WTC11 (cell line): ENCODE measurements around the gene LTBR. TPM values are rescaled to one million over a fixed set of nuclear protein-coding genes. Genes with fewer than 3 reads are reported as not detected.

Experiments used
- ATAC-seq: fragments of 200-7000 bp; cut with Tn5 transposase; 2 replicates; pipeline ENCODE4 v1.10.0; 2021; ENCODE audit warnings: mild to moderate bottlenecking, moderate library complexity
- CTCF ChIA-PET: fragments of 300-600 bp; sonication (Branson Sonifier 250); formaldehyde crosslinking; loops from one replicate; lab custom pipeline; 2021; ENCODE audit warnings: antibody characterized with exemption; lab: Charles Lee
- POLR2A ChIA-PET: fragments of 350-600 bp; sonication (Branson Sonifier 250); formaldehyde crosslinking; loops from one replicate; lab custom pipeline; 2021; ENCODE audit warnings: antibody characterized with exemption; lab: Charles Lee
- DNase-seq: peaks from one replicate; pipeline ENCODE4 v3.0.0; 2021; ENCODE audit warnings: low spot score
- H3K27ac Mint-ChIP-seq: 2 replicates; pipeline ENCODE4 v1.8.0; 2021; ENCODE audit warnings: mixed read lengths
- H3K27me3 Mint-ChIP-seq: 2 replicates; pipeline ENCODE4 v1.8.0; 2021; ENCODE audit warnings: low read depth, mild to moderate bottlenecking, moderate library complexity, mixed read lengths
- H3K36me3 Mint-ChIP-seq: 2 replicates; pipeline ENCODE4 v1.8.0; 2021; ENCODE audit warnings: mixed read lengths
- H3K4me1 Mint-ChIP-seq: 2 replicates; pipeline ENCODE4 v1.8.0; 2022; ENCODE audit warnings: mixed read lengths
- H3K4me3 Mint-ChIP-seq: 2 replicates; pipeline ENCODE4 v1.8.0; 2021; ENCODE audit warnings: mild to moderate bottlenecking, moderate library complexity, mixed read lengths
- H3K9me3 Mint-ChIP-seq: 2 replicates; pipeline ENCODE4 v1.8.0; 2021; ENCODE audit warnings: mixed read lengths
- CBFB ChIP-seq: sonication (generic); formaldehyde crosslinking; IDR thresholded peaks from 2 replicates; pipeline ENCODE4 v1.8.1; 2022; ENCODE audit warnings: mild to moderate bottlenecking, low read depth, missing genetic modification reagents
- ETV6 ChIP-seq: sonication (generic); formaldehyde crosslinking; IDR thresholded peaks from 2 replicates; pipeline ENCODE4 v1.8.1; 2022; ENCODE audit warnings: mild to moderate bottlenecking, missing genetic modification reagents
- JAZF1 ChIP-seq: fragments of 250-450 bp; sonication (Bioruptor Pico); IDR thresholded peaks from 2 replicates; pipeline ENCODE4 v1.9.0; 2021; ENCODE audit warnings: moderate library complexity, mild to moderate bottlenecking, inconsistent platforms
- NR3C1 ChIP-seq: sonication (generic); formaldehyde crosslinking; conservative IDR thresholded peaks from 2 replicates; pipeline ENCODE4 v1.8.1; 2023; ENCODE audit warnings: low read depth, mild to moderate bottlenecking, missing genetic modification reagents
- PRDM15 ChIP-seq: sonication (generic); formaldehyde crosslinking; IDR thresholded peaks from 2 replicates; pipeline ENCODE4 v1.8.0; 2022; ENCODE audit warnings: missing genetic modification reagents
- PRRX2 ChIP-seq: fragments of 250-450 bp; sonication (Bioruptor Pico); IDR thresholded peaks from 2 replicates; pipeline ENCODE4 v1.8.0; 2021; ENCODE audit warnings: mild to moderate bottlenecking
- SMAD3 ChIP-seq: sonication (generic); formaldehyde crosslinking; IDR thresholded peaks from 2 replicates; pipeline ENCODE4 v1.8.0; 2022; ENCODE audit warnings: missing genetic modification reagents, mild to moderate bottlenecking, borderline replicate concordance
- TEAD1 ChIP-seq: sonication (generic); formaldehyde crosslinking; IDR thresholded peaks from 2 replicates; pipeline ENCODE4 v1.8.0; 2022; ENCODE audit warnings: mild to moderate bottlenecking, missing genetic modification reagents
- TEAD4 ChIP-seq: sonication (generic); formaldehyde crosslinking; IDR thresholded peaks from 2 replicates; pipeline ENCODE4 v1.8.0; 2022; ENCODE audit warnings: mild to moderate bottlenecking, missing genetic modification reagents
- ZNF138 ChIP-seq: sonication (generic); formaldehyde crosslinking; conservative IDR thresholded peaks from 2 replicates; pipeline ENCODE4 v1.8.1; 2022; ENCODE audit warnings: mild to moderate bottlenecking, moderate library complexity, missing genetic modification reagents
- total RNA-seq: library from RNA; stranded (reverse); gene quantifications from 3 replicates; pipeline ENCODE4 v1.2.3, GENCODE V29; 2021
- TF ChIP-seq, protein P1 (sequence below): sonication (generic); formaldehyde crosslinking; IDR thresholded peaks from 2 replicates; pipeline ENCODE4 v1.8.0; 2023; ENCODE audit warnings: missing genetic modification reagents
- TF ChIP-seq, protein P2 (sequence below): sonication (generic); formaldehyde crosslinking; IDR thresholded peaks from 2 replicates; pipeline ENCODE4 v1.8.0; 2023; ENCODE audit warnings: missing genetic modification reagents, mild to moderate bottlenecking, borderline replicate concordance
- TF ChIP-seq, protein P3 (sequence below): sonication (generic); formaldehyde crosslinking; IDR thresholded peaks from 2 replicates; pipeline ENCODE4 v1.8.1; 2023; ENCODE audit warnings: mild to moderate bottlenecking, missing genetic modification reagents, moderate library complexity
- TF ChIP-seq, protein P4 (sequence below): sonication (generic); formaldehyde crosslinking; conservative IDR thresholded peaks from 2 replicates; pipeline ENCODE4 v1.8.1; 2022; ENCODE audit warnings: mild to moderate bottlenecking, missing genetic modification reagents
- TF ChIP-seq, protein P5 (sequence below): fragments of 250-450 bp; sonication (Bioruptor Pico); IDR thresholded peaks from 2 replicates; pipeline ENCODE4 v1.8.0; 2021; ENCODE audit warnings: mild to moderate bottlenecking

Gene LTBR
- total RNA-seq, 1 experiment from 2014 or later, result 4.0 TPM

GRCh38 chr12:6346942-6347341 is 37.0 kb upstream of the LTBR start:
- ChIA-PET CTCF (interaction anchor here (1.6 to 2.5 kb wide), 2 partner anchors 9 to 119 kb away, joined by 7 to 13 read pairs; no protein-coding TSS in a partner anchor), POLR2A (no interaction called here)
- H3K27me3 Mint-ChIP-seq, result no peaks in the 10 kb centered on the region
- peaks cover 29% of the 10 kb centered on the region for H3K36me3 Mint-ChIP-seq
- TF ChIP-seq, protein P1, sequence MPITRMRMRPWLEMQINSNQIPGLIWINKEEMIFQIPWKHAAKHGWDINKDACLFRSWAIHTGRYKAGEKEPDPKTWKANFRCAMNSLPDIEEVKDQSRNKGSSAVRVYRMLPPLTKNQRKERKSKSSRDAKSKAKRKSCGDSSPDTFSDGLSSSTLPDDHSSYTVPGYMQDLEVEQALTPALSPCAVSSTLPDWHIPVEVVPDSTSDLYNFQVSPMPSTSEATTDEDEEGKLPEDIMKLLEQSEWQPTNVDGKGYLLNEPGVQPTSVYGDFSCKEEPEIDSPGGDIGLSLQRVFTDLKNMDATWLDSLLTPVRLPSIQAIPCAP, result no peak
- TF ChIP-seq, protein P2, sequence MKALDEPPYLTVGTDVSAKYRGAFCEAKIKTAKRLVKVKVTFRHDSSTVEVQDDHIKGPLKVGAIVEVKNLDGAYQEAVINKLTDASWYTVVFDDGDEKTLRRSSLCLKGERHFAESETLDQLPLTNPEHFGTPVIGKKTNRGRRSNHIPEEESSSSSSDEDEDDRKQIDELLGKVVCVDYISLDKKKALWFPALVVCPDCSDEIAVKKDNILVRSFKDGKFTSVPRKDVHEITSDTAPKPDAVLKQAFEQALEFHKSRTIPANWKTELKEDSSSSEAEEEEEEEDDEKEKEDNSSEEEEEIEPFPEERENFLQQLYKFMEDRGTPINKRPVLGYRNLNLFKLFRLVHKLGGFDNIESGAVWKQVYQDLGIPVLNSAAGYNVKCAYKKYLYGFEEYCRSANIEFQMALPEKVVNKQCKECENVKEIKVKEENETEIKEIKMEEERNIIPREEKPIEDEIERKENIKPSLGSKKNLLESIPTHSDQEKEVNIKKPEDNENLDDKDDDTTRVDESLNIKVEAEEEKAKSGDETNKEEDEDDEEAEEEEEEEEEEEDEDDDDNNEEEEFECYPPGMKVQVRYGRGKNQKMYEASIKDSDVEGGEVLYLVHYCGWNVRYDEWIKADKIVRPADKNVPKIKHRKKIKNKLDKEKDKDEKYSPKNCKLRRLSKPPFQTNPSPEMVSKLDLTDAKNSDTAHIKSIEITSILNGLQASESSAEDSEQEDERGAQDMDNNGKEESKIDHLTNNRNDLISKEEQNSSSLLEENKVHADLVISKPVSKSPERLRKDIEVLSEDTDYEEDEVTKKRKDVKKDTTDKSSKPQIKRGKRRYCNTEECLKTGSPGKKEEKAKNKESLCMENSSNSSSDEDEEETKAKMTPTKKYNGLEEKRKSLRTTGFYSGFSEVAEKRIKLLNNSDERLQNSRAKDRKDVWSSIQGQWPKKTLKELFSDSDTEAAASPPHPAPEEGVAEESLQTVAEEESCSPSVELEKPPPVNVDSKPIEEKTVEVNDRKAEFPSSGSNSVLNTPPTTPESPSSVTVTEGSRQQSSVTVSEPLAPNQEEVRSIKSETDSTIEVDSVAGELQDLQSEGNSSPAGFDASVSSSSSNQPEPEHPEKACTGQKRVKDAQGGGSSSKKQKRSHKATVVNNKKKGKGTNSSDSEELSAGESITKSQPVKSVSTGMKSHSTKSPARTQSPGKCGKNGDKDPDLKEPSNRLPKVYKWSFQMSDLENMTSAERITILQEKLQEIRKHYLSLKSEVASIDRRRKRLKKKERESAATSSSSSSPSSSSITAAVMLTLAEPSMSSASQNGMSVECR (CRISPR knock-in tag), result no peak
- no peak for TF ChIP-seq SMAD3 (CRISPR knock-in tag)
- TF ChIP-seq JAZF1 (CRISPR knock-in tag), result no peak
- TF ChIP-seq, protein P3, sequence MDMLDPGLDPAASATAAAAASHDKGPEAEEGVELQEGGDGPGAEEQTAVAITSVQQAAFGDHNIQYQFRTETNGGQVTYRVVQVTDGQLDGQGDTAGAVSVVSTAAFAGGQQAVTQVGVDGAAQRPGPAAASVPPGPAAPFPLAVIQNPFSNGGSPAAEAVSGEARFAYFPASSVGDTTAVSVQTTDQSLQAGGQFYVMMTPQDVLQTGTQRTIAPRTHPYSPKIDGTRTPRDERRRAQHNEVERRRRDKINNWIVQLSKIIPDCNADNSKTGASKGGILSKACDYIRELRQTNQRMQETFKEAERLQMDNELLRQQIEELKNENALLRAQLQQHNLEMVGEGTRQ (CRISPR knock-in tag), result no peak
- TF ChIP-seq CBFB (CRISPR knock-in tag), result no peak
- TF ChIP-seq ZNF138 (CRISPR knock-in tag), result no peak
- no peak for TF ChIP-seq PRDM15
- TF ChIP-seq NR3C1, result no peak
- TF ChIP-seq, all 79 proteins: peak for 0
- H3K4me1 Mint-ChIP-seq, result peaks cover 31% of the 10 kb centered on the region
- peak overlapping the region; percentile 1; the same call in 1 of the 2 replicates for H3K27ac Mint-ChIP-seq
- H3K4me3 Mint-ChIP-seq, result no peak overlapping the region
- DNase-seq, result no peak
- ATAC-seq, result no peak
- H3K9me3 Mint-ChIP-seq, result no peaks in the 10 kb centered on the region

DNA sequence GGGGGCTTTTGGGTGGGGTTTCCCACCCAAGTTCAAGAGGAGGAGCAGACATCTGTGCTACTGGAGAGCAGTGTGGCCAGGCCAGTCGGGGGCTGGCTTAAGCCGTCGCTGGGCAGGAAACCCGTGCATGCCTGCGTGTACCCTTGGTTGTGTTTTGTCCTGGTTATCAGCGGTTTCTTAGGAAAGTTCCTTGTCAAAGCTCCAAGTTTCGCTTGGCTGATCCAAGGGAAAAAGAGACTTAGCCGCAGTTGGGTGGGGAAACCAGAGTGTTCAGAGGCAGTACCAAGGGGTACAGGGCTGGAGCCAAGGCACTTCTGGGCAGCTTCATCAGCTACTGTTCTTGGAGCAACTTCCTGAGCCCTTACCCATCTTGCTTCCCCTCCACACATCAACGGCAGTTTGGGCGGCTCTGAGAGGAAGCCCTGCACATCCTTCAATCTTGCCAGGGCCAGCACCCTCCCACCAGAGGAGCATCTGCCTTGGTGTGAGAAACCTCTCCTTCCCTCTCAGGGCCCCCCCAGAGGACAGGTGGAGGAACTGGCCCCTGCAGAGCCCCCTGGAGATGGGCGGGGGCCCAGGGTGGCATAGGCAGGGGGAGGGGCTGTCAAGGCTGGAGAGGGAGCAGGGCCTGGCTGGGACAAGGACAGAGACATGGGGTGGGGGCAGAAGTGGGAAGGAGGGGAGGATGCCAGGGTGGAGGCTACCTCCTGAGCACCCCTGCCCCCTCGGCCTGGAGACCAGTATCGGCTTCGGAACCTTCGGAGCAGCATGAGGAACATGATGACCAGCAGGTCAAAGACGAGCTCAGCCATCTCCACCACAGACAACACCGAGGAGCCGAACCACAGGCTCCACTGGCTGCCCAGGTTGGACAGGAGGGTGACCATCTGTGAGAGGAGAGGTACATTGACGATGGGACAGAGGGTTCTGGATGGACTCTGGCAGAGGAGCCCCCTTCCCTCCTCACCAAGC is 36.3 kb upstream of the LTBR start:
- H3K4me1 Mint-ChIP-seq, result peaks cover 24% of the 10 kb centered on the region
- DNase-seq, result no peak
- ChIA-PET CTCF (interaction anchor here (1.0 to 2.5 kb wide), 2 partner anchors 8 to 118 kb away, joined by 3 to 13 read pairs; no protein-coding TSS in a partner anchor), POLR2A (interaction anchor here (0.9 kb wide), 1 partner anchor 11 kb away, joined by 3 read pairs; no protein-coding TSS in a partner anchor)
- TF ChIP-seq TEAD4 (CRISPR knock-in tag), result no peak
- TF ChIP-seq ETV6 (CRISPR knock-in tag), result no peak
- TF ChIP-seq TEAD1, result no peak
- TF ChIP-seq, protein P4, sequence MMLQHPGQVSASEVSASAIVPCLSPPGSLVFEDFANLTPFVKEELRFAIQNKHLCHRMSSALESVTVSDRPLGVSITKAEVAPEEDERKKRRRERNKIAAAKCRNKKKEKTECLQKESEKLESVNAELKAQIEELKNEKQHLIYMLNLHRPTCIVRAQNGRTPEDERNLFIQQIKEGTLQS (CRISPR knock-in tag), result no peak
- TF ChIP-seq, protein P5, sequence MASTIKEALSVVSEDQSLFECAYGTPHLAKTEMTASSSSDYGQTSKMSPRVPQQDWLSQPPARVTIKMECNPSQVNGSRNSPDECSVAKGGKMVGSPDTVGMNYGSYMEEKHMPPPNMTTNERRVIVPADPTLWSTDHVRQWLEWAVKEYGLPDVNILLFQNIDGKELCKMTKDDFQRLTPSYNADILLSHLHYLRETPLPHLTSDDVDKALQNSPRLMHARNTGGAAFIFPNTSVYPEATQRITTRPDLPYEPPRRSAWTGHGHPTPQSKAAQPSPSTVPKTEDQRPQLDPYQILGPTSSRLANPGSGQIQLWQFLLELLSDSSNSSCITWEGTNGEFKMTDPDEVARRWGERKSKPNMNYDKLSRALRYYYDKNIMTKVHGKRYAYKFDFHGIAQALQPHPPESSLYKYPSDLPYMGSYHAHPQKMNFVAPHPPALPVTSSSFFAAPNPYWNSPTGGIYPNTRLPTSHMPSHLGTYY (CRISPR knock-in tag), result no peak
- TF ChIP-seq PRRX2 (CRISPR knock-in tag), result no peak
- H3K27me3 Mint-ChIP-seq, result no peaks in the 10 kb centered on the region
- H3K9me3 Mint-ChIP-seq, result no peaks in the 10 kb centered on the region
- no peak overlapping the region for H3K27ac Mint-ChIP-seq
- ATAC-seq, result no peak
- H3K36me3 Mint-ChIP-seq, result peaks cover 36% of the 10 kb centered on the region
- H3K4me3 Mint-ChIP-seq, result no peak overlapping the region
